Stimulated activated CD4-positive, alpha-beta T cell treated with anti-CD3 and anti-CD28 coated beads, Interleukin-12 subunit alpha, Interleukin-12 subunit beta, amount 100 ng/mL, for 48 hours (primary cell): Measurements from ENCODE around the gene MEI1.
A peak's percentile ranks its signal among the peaks of the same experiment; 100 is the strongest.
"Not testable (repeated sequence)": the region's sequence is repeated elsewhere in the genome, so short reads cannot be mapped to it uniquely, and the experiment has no call there.

Experiments
- DNase-seq, 3 donors: peaks; one replicate each; pipeline ENCODE4 v3.0.0-alpha.2; 2020; ENCODE audit warnings: low read depth in 2 of 3, low spot score in 1 of 3

The MEI1 gene

GRCh38 chr22:41819257-41819656 lies 120.0 kb downstream of the MEI1 start:
- no peak for DNase-seq

DNA sequence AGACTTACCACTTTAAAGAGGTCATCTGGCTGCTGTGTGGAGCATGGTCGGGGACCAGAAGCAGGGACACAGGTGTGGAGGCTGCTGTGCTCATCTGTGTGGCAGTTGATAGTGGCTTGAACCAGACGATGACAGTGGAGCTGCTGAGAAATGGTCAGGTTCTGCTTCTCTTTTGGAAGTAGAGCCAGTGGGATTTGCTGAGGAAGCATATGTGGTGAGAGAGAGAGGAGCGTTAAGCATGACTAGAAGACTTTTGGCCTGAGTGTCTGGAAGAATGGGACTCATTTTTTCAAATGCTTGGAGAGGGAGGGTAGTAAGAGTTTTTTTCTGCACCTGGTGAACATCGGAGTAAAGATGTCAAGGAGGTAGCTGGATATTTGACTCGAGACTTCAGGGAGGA lies 121.1 kb downstream of the MEI1 start:
- DNase-seq: no peak

DNA sequence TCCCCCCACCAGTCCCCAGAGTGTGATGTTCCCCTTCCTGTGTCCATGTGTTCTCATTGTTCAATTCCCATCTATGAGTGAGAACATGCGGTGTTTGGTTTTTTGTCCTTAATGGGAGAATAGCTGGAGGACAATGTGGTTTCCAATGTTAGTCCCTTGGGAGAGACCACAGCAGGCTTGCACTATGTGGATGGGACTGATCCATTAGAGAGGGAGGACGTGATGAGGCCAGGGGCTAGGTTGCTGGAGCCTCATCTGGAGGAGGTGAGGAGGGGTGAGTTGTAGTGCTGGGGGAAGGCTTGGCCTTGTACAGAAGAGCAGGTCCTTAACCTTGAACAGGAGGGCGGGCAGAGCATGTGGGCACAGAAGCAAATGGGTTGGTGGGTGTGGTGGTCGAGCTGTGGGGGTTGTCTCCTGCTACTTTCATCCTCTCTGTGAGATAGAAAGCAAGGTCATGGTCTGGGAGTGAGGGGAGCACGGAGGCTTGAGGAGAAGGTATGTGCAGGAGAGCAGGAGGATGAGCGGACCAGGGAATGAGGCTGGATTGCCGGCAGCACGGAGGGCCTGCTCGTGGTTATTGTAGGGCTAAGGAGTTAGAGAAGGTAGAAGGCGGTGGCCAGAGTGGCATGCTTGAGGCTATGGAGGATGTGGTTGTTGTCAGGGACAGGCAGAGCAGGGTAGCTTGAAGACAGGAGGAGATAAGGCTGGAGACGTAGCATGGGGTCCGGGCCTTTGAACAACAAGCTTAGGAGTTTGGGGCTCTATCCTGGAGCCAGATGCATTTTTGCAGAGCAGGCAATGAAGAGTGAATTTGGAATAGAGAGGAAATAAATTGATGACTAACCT lies 122.4 kb downstream of the MEI1 start:
- no peak for DNase-seq

DNA sequence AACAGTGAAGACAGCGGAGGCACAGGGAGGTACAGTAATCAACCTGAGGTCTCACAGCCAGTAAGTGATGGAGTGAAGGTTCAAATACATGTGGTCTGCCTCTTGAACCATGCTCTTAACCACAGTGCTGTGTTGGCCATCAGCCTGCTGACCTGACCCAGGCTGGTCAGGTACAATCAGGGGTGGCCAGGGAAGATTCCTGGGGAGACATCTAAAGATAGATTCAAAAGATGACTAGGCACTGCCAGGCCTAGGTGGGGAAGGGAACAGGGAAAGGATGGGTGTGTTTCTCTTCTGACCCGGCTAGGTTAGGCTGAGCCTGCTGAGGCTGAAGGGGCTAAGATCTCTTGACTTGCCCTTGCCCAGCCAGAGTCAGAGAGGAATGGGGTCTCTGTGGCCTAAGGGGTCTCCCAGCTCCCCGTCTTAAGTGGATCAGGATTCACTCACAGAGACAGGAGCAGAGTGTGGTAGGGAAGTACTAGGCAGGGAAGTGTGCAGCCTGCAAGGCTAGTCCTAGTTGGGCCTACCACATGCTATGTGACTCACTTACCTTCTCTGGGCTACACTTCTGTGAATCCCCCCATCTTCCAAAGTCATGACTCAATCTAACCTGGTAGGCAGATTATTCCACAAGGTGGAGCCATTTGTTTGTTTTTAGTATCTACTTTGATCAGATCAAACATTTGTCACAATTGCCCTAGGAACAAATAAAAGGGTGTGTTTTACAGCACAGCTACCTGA lies 123.2 kb downstream of the MEI1 start:
- peak in 1 of 3 donors; percentile 64 for DNase-seq

GRCh38 chr22:41823797-41824196 lies 124.5 kb downstream of the MEI1 start:
- DNase-seq: no peak

- no peak for DNase-seq
Measured at GRCh38 chr22:41825376-41825775, 126.1 kb downstream of the MEI1 start.

DNA sequence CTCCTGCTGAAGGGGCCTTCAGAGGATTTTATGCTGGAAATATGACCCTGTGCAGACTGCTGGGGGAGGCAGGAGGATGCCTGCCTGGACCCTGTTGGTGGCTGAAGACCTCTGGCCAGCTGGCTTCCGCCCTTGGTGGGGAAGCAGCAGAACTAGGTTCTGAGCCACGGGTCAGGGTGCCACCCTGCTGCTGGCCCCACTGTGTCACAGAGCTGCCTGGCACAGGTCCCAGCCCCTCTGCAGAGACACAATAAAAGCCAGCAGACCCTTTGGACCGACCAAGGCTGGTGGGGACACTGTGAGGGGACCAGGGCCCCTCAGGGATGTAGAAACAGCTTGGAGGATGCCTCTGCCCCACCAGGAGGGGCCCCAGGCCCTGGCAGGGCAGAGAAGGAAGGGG lies 126.7 kb downstream of the MEI1 start:
- DNase-seq: no peak

- no peak for DNase-seq
Measured at GRCh38 chr22:41826430-41827383, 127.4 kb downstream of the MEI1 start.

DNA sequence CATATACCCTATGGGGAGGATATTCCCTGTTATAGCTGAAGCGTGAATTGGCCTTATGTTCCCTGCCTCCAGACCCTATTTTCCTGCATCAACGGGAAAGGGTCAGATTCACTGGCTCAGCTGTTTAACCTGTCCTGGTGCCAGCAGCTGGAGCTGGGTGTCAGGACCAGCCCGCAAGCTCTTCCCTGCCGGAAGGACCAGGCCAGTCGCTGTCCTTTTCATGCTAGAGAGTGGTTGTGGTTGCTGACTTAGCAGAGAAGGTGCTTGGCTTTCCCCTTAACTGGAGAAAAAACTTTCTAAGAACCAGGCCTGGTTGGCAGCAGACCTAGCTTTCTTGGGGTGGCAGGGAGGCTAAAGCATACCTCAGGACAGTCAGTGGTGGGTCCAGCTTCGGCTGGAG lies 128.4 kb downstream of the MEI1 start:
- DNase-seq: no peak

DNA sequence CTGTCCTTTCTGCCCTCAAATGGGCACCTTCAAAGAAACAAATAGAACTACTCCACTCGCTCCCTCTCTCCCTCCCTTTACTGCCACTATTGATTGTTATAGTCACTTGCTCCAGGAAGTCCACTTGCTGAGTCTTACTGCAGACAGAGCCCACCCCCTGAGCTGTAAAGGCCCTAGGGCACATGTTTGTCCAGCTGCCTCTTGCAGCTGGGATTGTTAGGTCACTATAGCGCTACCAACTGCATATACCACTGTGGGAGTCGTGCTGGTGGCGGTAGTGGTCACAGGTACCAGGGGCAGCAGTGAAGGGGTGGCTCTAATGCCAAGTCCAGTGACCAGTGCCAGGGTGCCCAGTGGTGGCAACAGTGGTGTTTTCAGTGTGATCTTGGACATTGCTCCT lies 129.2 kb downstream of the MEI1 start:
- DNase-seq: no peak

GRCh38 chr22:41830174-41830573 lies 130.9 kb downstream of the MEI1 start:
- DNase-seq: no peak

- DNase-seq: no peak
Measured at GRCh38 chr22:41831383-41831782, 132.1 kb downstream of the MEI1 start.

GRCh38 chr22:41831828-41832552 lies 132.7 kb downstream of the MEI1 start:
- no peak for DNase-seq

DNA sequence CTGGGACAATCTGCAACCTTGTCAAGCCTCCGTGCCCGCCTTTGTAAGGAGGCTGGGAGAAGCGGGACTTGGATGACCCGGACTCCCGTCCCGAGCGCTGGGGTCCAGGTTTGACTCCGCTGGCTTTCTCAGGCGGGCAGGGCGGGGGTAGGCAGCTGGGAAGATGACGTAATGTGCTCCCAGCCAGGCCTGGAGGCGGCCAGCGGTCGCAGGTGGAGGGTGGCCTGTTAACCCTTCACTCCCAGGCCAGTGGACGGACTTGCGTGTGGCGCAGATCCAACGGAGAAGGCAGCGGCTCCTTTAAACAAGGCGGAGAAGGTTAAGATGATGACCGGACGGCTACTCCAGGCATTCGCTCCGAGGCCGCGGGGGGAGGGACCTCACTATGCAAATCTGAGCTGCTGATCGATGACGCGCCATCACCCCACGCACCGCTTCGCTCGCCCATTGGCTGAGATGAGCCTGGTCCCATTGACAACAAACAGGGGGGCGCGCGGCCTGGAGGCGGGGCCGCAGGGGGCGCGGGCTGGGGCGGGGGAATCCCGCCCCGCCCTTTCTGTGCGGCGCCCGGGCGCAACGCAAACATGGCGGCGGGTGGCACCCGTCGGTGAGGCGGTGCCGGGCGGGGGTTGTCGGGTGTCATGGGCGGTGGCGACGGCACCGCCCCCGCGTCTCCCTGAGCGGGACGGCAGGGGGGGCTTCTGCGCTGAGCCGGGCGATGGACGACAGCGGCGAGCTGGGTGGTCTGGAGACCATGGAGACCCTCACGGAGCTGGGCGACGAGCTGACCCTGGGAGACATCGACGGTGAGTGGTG lies 133.5 kb downstream of the MEI1 start, which contains the start of gene SREBF2:
TSS of gene SREBF2 (plus strand) at position 553 of the 816 bp plus-strand sequence. CDS start at position 719, 166 bp downstream.
- DNase-seq: peak; percentile 97 to 99 (median 98)

DNA sequence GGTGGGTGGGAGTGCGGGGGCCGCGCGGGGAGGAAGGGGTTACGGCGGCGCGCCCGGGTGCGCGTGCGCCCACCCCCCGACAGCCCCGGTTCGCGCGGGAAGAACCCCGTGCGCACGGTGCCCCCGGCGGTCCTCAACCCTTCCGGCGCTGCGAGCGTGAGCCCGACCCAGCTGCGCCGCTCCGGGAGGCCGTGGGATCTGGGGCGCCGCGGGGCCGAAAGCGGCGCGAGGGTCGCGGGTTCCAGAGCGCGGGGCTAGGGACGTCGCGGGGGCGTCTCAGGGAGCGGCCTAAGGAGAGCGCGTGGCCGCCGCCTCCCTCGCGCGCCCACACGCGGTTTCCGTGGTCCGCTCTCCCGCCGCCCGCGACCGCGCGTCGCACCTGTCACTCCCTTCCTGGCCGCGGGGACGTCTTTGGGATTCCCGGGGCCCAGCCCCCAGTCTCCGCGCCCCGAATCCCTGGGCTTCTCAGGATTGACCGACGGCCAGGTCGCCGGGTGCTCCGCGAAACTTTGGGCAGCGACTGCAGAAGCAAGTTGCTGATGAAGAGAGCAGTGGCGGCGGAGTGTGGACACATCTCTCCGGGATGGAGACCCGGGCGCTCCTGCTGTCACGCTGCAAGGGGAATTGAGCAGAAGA lies 134.2 kb downstream of the MEI1 start:
- peak in 1 of 3 donors; percentile 32 for DNase-seq

DNA sequence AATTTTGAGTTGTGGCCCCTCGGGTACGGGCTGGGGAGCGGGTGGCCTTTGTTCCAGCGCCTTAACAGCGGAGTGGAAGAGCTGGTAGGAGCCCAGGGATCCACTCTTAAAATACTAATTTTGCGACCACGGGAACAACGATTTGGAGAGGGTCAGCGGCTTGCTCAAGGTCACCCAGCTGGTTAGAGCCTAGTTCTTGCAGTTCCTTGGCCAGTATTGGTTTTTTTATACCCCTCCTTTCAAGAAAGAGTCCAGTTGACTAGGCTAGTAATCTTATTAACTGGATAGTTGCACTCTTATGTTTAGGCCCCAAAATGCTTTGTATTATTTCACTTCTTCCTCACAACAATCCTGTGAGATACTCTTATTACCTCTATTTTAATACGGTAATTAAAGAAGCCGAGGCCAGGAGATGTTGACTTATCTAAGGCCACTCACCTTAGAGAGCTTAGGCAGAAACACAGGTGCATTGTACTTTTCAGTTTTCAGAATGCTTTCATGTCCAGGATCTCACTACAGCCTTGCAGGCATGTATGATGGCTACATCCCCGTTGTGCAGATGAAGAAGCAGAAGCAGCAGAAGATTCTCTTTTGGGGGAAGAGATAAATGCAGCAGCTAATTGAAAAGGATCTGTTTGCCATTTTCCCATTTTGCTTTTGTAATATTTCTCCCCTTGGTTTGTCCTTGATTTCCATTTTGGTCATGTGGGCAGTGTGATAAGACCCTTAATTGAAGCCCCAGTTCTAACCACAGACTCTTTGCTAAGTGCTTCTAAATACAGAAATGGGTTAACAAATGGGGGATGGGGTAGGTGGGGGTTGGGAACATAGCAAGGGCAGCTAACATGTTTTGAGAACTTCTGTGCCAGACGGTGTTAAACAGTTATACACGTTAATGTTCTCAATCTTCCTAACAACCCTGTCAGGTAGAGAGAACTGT lies 135.0 kb downstream of the MEI1 start:
- DNase-seq: no peak

DNA sequence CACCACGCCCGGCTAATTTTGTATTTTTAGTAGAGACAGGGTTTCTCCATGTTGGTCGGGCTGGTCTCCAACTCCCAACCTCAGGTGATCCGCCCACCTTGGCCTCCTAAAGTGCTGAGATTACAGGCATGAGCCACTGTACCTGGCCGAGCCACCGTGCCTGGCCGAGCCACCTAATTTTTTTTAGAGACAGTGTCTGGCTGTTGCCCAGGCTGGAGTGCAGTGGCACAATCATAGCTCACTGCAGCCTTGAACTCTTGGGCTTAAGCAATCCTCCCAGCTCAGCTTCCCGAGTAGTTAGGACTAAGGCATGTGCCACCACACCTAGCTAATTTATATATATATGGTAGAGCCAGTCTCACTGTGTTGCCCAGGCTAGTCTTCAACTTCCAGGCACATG lies 136.2 kb downstream of the MEI1 start:
- DNase-seq: not testable (repeated sequence)

DNA sequence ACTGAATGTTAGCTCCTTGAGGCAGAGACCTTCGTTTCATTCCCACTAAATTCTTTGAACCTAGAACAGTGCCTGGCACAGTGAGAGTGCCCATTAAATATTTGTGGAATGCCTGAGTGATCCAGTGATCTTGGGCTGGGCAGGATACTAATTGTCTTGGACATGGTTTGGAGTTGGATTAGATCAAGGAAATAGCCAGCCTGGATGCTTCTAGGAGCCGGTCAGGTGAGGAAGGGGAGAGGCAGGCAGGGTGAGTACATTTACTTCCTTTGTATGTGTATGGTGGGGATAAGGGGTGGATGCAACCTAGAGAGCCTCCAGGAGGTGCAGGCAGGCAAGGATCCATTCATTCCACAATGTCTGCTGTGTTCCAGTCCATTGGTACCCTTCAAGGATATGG lies 137.2 kb downstream of the MEI1 start:
- no peak for DNase-seq
